Skeletal muscle satellite cell (primary cell): ENCODE measurements around the gene SNCAIP.
"Not testable (repeated sequence)": the region's sequence is repeated elsewhere in the genome, so short reads cannot be mapped to it uniquely, and the experiment has no call there.

Experiments used
- H3K27me3 ChIP-seq: 2 replicates; pipeline ENCODE4 v1.7.0; 2013; ENCODE audit warnings: low read length; ENCODE audit not compliant: control insufficient read depth, insufficient read depth
- H3K36me3 ChIP-seq: 2 replicates; pipeline ENCODE4 v1.7.0; 2013; ENCODE audit warnings: mild to moderate bottlenecking, control low read depth, low read length; ENCODE audit not compliant: insufficient read depth
- H3K4me1 ChIP-seq: 2 replicates; pipeline ENCODE4 v1.7.0; 2013; ENCODE audit warnings: low read length; ENCODE audit not compliant: control insufficient read depth, insufficient read depth
- H3K4me2 ChIP-seq: 2 replicates; pipeline ENCODE4 v1.7.0; 2013; ENCODE audit warnings: mild to moderate bottlenecking, low read length
- H3K4me3 ChIP-seq: 2 replicates; pipeline ENCODE4 v1.7.0; 2013; ENCODE audit warnings: low read length
- H3K9ac ChIP-seq: 2 replicates; pipeline ENCODE4 v1.7.0; 2013; ENCODE audit warnings: mild to moderate bottlenecking, low read depth, low read length, moderate library complexity
- H3K9me3 ChIP-seq: replicated peaks from 2 replicates; pipeline ENCODE4 v1.7.0; 2013; ENCODE audit warnings: mild to moderate bottlenecking, control low read depth, low read length

Gene SNCAIP

GRCh38 chr5:122366501-122366900 lies 54.5 kb downstream of the SNCAIP start:
- no peaks in the 10 kb centered on the region for H3K4me1 ChIP-seq
- H3K36me3 ChIP-seq = no peaks in the 10 kb centered on the region
- no peaks in the 10 kb centered on the region for H3K9me3 ChIP-seq
- H3K9ac ChIP-seq = no peak overlapping the region
- no peak overlapping the region for H3K4me3 ChIP-seq
- H3K27me3 ChIP-seq = no peaks in the 10 kb centered on the region
- no peak overlapping the region for H3K4me2 ChIP-seq

- no peaks in the 10 kb centered on the region for H3K36me3 ChIP-seq
- H3K4me1 ChIP-seq = no peaks in the 10 kb centered on the region
- no peak overlapping the region for H3K4me3 ChIP-seq
- no peak overlapping the region for H3K9ac ChIP-seq
- H3K4me2 ChIP-seq = no peak overlapping the region
- H3K27me3 ChIP-seq = no peaks in the 10 kb centered on the region
- no peaks in the 10 kb centered on the region for H3K9me3 ChIP-seq
Observed at GRCh38 chr5:122367456-122367855, 55.4 kb downstream of the SNCAIP start.

GRCh38 chr5:122368510-122369251 lies 56.6 kb downstream of the SNCAIP start:
- Histone ChIP-seq H3K9me3 (no peaks in the 10 kb centered on the region), H3K9ac (no peak overlapping the region), H3K4me2 (no peak overlapping the region), H3K4me1 (no peaks in the 10 kb centered on the region), H3K27me3 (no peaks in the 10 kb centered on the region), H3K36me3 (no peaks in the 10 kb centered on the region), H3K4me3 (no peak overlapping the region)

GRCh38 chr5:122369253-122369815 lies 57.3 kb downstream of the SNCAIP start:
- Histone ChIP-seq H3K4me3 (no peak overlapping the region), H3K27me3 (no peaks in the 10 kb centered on the region), H3K4me2 (no peak overlapping the region), H3K4me1 (no peaks in the 10 kb centered on the region), H3K36me3 (no peaks in the 10 kb centered on the region), H3K9ac (no peak overlapping the region), H3K9me3 (no peaks in the 10 kb centered on the region)

- no peaks in the 10 kb centered on the region for H3K4me1 ChIP-seq
Observed at GRCh38 chr5:122371511-122372151, 59.6 kb downstream of the SNCAIP start.

GRCh38 chr5:122374110-122374509 lies 62.1 kb downstream of the SNCAIP start:
- H3K4me3 ChIP-seq = no peak overlapping the region
- H3K9ac ChIP-seq = no peak overlapping the region
- no peaks in the 10 kb centered on the region for H3K4me1 ChIP-seq
- H3K36me3 ChIP-seq = no peaks in the 10 kb centered on the region
- no peak overlapping the region for H3K4me2 ChIP-seq
- no peaks in the 10 kb centered on the region for H3K27me3 ChIP-seq
- no peaks in the 10 kb centered on the region for H3K9me3 ChIP-seq

More at GRCh38 chr5:122371511-122372151, 59.6 kb downstream of the SNCAIP start:
- H3K4me2 ChIP-seq = no peak overlapping the region
- no peak overlapping the region for H3K9ac ChIP-seq
- no peaks in the 10 kb centered on the region for H3K9me3 ChIP-seq
- H3K36me3 ChIP-seq = no peaks in the 10 kb centered on the region
- H3K4me3 ChIP-seq = no peak overlapping the region
- no peaks in the 10 kb centered on the region for H3K27me3 ChIP-seq

- Histone ChIP-seq H3K36me3 (no peaks in the 10 kb centered on the region), H3K27me3 (no peaks in the 10 kb centered on the region), H3K4me1 (no peaks in the 10 kb centered on the region), H3K4me2 (no peak overlapping the region), H3K9me3 (no peaks in the 10 kb centered on the region), H3K4me3 (no peak overlapping the region), H3K9ac (no peak overlapping the region)
Observed at GRCh38 chr5:122375801-122376200, 63.8 kb downstream of the SNCAIP start.

- no peak overlapping the region for H3K4me3 ChIP-seq
- no peaks in the 10 kb centered on the region for H3K27me3 ChIP-seq
- H3K4me2 ChIP-seq = no peak overlapping the region
- no peaks in the 10 kb centered on the region for H3K4me1 ChIP-seq
- H3K9me3 ChIP-seq = no peaks in the 10 kb centered on the region
- no peak overlapping the region for H3K9ac ChIP-seq
- no peaks in the 10 kb centered on the region for H3K36me3 ChIP-seq
Observed at GRCh38 chr5:122376250-122376649, 64.2 kb downstream of the SNCAIP start.

- no peaks in the 10 kb centered on the region for H3K36me3 ChIP-seq
- H3K4me3 ChIP-seq = no peak overlapping the region
- no peak overlapping the region for H3K4me2 ChIP-seq
- no peak overlapping the region for H3K9ac ChIP-seq
- no peaks in the 10 kb centered on the region for H3K9me3 ChIP-seq
- H3K4me1 ChIP-seq = no peaks in the 10 kb centered on the region
- H3K27me3 ChIP-seq = no peaks in the 10 kb centered on the region
Observed at GRCh38 chr5:122377026-122377425, 65.0 kb downstream of the SNCAIP start.

GRCh38 chr5:122382938-122383337 lies 70.9 kb downstream of the SNCAIP start:
- H3K4me3 ChIP-seq, H3K4me2 ChIP-seq, H3K9me3 ChIP-seq, H3K9ac ChIP-seq, H3K36me3 ChIP-seq, H3K4me1 ChIP-seq, H3K27me3 ChIP-seq: not testable (repeated sequence)

- no peaks in the 10 kb centered on the region for H3K36me3 ChIP-seq
- no peaks in the 10 kb centered on the region for H3K4me1 ChIP-seq
- no peak overlapping the region for H3K4me2 ChIP-seq
- H3K9me3 ChIP-seq = no peaks in the 10 kb centered on the region
- no peak overlapping the region for H3K9ac ChIP-seq
- H3K4me3 ChIP-seq = no peak overlapping the region
- no peaks in the 10 kb centered on the region for H3K27me3 ChIP-seq
Observed at GRCh38 chr5:122384739-122385235, 72.8 kb downstream of the SNCAIP start.
